Right cardiac atrium (tissue), 5 donors: Measurements from ENCODE around the gene PRMT7. TPM values are rescaled to one million over a fixed set of nuclear protein-coding genes. Genes with fewer than 3 reads are reported as not detected.

Experiments used
- ATAC-seq, 2 donors: fragments of 200-7000 bp; cut with Tn5 transposase; one replicate each; pipeline versions ENCODE4 v1.8.0 to v1.9.1; 2020; ENCODE audit warnings: moderate library complexity in 2 of 2, mild to moderate bottlenecking in 1 of 2
- DNase-seq, 3 donors: peaks; one replicate each; pipeline ENCODE4 v3.0.0-alpha.2; 2020
- H3K27ac ChIP-seq: one replicate; pipeline ENCODE4 v1.5.1; 2013; ENCODE audit warnings: mild to moderate bottlenecking, low read length, control low read depth, moderate library complexity
- H3K27me3 ChIP-seq: one replicate; pipeline ENCODE4 v1.6.1; 2013; ENCODE audit not compliant: control insufficient read depth, insufficient read depth
- H3K4me1 ChIP-seq: one replicate; pipeline ENCODE4 v1.6.1; 2013; ENCODE audit warnings: low read length; ENCODE audit not compliant: control insufficient read depth, insufficient read depth
- H3K4me3 ChIP-seq: one replicate; pipeline ENCODE4 v1.5.1; 2013; ENCODE audit warnings: low read length, control low read depth
- H3K9me3 ChIP-seq: one replicate; pipeline ENCODE4 v1.6.1; 2013; ENCODE audit warnings: low read length; ENCODE audit not compliant: control insufficient read depth
- WGBS: extraction: QIAGEN DNeasy Blood & Tissue Kit; methylation state at CpG from one replicate; pipeline ENCODE4 v1.1.7; 2013; 5-methylcytosine and 5-hydroxymethylcytosine counted together
- intact Hi-C, 4 donors: fragments of 100-400 bp; cut with DNase I; formaldehyde crosslinking; loops; one replicate each; pipeline versions ENCODE4 v1.11.0 to v1.14.0; 2022 to 2023
- polyA plus RNA-seq: library from polyadenylated mRNA; stranded (reverse); fragments of 200-250 nt; gene quantifications from one replicate; pipeline ENCODE4 v1.2.3, GENCODE V29; 2013
- total RNA-seq, 4 donors: library from RNA; stranded (reverse); fragmentation: NEBNext Ultra II Directional; extraction: Animal tissue kit (Norgen Biotek cat#: 25700); gene quantifications; one replicate each; pipeline ENCODE4 v1.2.1, GENCODE V29; 2021
- donor health status: healthy with polysubstance abuse.
- donor health status: DM: no; HTN: yes; CAD: no.
- donor health status: DM: no; HTN: no; CAD: no.
- donor health status: DM: no; HTN: yes; CAD: no; lungs with severe emphysema.
- donor health status: DM: yes; HTN: yes; CAD: no.

Gene PRMT7
- total and polyA plus RNA-seq, 5 donors = 20.8 to 34.7 (median 34.5) TPM

GRCh38 chr16:68373528-68374245 lies 62.9 kb downstream of the PRMT7 start:
- ATAC-seq (no peak), DNase-seq (peak in 1 of 3 donors; percentile 46)
- intact Hi-C loops = no loop called here
- H3K27ac ChIP-seq = no peak overlapping the region
- no peaks in the 10 kb centered on the region for H3K9me3 ChIP-seq
- no peaks in the 10 kb centered on the region for H3K27me3 ChIP-seq
- H3K4me1 ChIP-seq = no peaks in the 10 kb centered on the region
- no peak overlapping the region for H3K4me3 ChIP-seq
- 77% methylated on average over 18 of the region's 18 CpGs for WGBS

GRCh38 chr16:68374246-68374805 lies 63.5 kb downstream of the PRMT7 start:
- Histone ChIP-seq H3K4me1 (no peaks in the 10 kb centered on the region), H3K27ac (no peak overlapping the region), H3K27me3 (no peaks in the 10 kb centered on the region), H3K9me3 (no peaks in the 10 kb centered on the region), H3K4me3 (no peak overlapping the region)
- intact Hi-C loops = no loop called here
- DNase-seq (peak in 1 of 3 donors; percentile 29), ATAC-seq (no peak)
- 71% methylated on average over 10 of the region's 10 CpGs for WGBS

GRCh38 chr16:68374961-68375660 lies 64.3 kb downstream of the PRMT7 start:
- intact Hi-C loops = no loop called here
- 80% methylated on average over 9 of the region's 9 CpGs for WGBS

GRCh38 chr16:68375801-68376536 lies 65.2 kb downstream of the PRMT7 start:
- no peak for DNase-seq

More at GRCh38 chr16:68374961-68375660, 64.3 kb downstream of the PRMT7 start:
- Histone ChIP-seq H3K9me3 (no peaks in the 10 kb centered on the region), H3K27me3 (no peaks in the 10 kb centered on the region), H3K4me3 (no peak overlapping the region), H3K4me1 (no peaks in the 10 kb centered on the region), H3K27ac (no peak overlapping the region)
- ATAC-seq = no peak
- DNase-seq = peak in 1 of 3 donors; percentile 18

GRCh38 chr16:68376590-68376989 lies 65.8 kb downstream of the PRMT7 start:
- Histone ChIP-seq H3K9me3 (no peaks in the 10 kb centered on the region), H3K4me1 (no peaks in the 10 kb centered on the region), H3K27ac (no peak overlapping the region), H3K4me3 (no peak overlapping the region), H3K27me3 (no peaks in the 10 kb centered on the region)
- DNase-seq (no peak), ATAC-seq (no peak)
- 91% methylated on average over 6 of the region's 6 CpGs for WGBS
- intact Hi-C loops = no loop called here

More at GRCh38 chr16:68375801-68376536, 65.2 kb downstream of the PRMT7 start:
- H3K4me1 ChIP-seq = no peaks in the 10 kb centered on the region
- WGBS = 95% methylated on average over 11 of the region's 11 CpGs
- H3K4me3 ChIP-seq = no peak overlapping the region
- H3K27ac ChIP-seq = no peak overlapping the region
- ATAC-seq = no peak
- intact Hi-C loops = no loop called here
- no peaks in the 10 kb centered on the region for H3K27me3 ChIP-seq
- no peaks in the 10 kb centered on the region for H3K9me3 ChIP-seq

DNA sequence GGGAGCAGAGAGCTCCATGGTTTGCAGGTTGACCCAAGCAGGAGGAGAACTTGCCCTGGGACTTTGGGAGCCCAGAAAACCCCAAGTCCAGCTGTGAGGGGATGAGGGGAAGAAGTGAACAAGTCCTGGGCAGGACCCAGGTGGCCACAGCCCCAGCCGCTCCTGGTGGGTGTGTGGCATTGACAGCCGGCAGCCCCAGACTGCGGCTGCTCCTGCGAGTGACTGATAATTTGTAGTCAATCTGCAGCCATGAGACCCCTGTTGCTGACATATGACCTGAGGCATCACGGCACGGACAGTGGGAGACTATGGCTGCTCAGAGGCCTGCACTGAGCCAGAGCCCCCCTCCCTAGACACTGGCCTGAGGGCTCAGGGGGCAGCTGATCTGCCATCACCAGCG lies 66.4 kb downstream of the PRMT7 start:
- intact Hi-C loops = no loop called here
- no peak for DNase-seq
- no peak overlapping the region for H3K4me3 ChIP-seq
- WGBS = 91% methylated on average over 7 of the region's 7 CpGs
- H3K4me1 ChIP-seq = no peaks in the 10 kb centered on the region
- no peaks in the 10 kb centered on the region for H3K9me3 ChIP-seq
- no peak for ATAC-seq
- H3K27me3 ChIP-seq = no peaks in the 10 kb centered on the region
- no peak overlapping the region for H3K27ac ChIP-seq

- Histone ChIP-seq H3K9me3 (no peaks in the 10 kb centered on the region), H3K27me3 (no peaks in the 10 kb centered on the region), H3K4me3 (no peak overlapping the region), H3K27ac (no peak overlapping the region), H3K4me1 (no peaks in the 10 kb centered on the region)
- peak in 1 of 2 donors; percentile 42 for ATAC-seq
- intact Hi-C loops = no loop called here
- 65% methylated on average over 11 of the region's 11 CpGs for WGBS
- no peak for DNase-seq
These were observed 67.0 kb downstream of the PRMT7 start for GRCh38 chr16:68377667-68378393.

DNA sequence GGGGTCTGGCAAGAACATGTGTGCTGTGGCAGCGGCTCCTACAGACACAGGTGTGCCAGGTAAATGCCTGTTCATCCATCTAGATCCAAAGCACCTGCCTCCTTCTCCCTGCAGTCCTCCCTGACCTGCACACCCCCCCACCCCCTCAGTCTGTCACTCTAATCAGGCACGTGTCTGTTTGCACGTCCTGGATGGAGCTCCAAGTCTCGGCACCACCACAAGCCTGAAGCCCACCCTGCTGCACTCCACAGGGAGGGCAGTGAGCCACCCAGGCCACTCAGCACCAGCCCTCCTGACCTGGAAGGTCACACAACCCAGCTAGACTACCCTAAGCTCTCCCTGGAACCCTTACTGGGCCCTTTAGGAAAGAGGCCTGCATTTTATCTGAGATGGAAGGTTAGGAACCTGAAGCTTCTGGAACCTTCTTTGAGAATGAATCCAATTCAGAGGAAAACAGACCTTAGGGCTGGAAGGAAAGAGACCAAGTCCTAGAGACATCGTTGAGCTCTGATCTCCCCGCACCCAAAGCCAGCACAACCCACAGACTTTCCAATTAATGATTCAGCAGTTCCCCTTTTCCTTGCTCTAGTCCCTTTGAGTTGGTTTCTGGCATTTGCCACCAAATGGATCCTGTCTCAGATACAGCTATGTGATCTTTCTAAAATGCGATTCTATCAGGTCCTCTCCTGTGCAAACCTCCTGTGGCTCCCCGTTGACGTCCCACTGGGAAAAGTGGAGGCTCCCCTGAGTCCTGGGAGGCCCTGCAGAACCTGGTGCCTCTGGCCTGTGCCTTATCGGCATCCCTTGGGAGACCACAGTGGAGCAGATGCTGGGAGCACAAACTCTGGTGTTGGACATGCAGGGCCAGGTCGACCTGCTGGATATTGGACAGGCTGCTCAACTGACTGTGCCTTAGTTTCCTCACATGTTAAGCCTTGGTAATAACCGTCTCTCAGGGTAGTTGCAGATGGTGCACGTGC lies 67.9 kb downstream of the PRMT7 start:
- DNase-seq (no peak), ATAC-seq (no peak)
- intact Hi-C loops = no loop called here
- Histone ChIP-seq H3K27me3 (no peaks in the 10 kb centered on the region), H3K9me3 (no peaks in the 10 kb centered on the region), H3K27ac (no peak overlapping the region), H3K4me1 (no peaks in the 10 kb centered on the region), H3K4me3 (no peak overlapping the region)
- 76% methylated on average over 13 of the region's 13 CpGs for WGBS

DNA sequence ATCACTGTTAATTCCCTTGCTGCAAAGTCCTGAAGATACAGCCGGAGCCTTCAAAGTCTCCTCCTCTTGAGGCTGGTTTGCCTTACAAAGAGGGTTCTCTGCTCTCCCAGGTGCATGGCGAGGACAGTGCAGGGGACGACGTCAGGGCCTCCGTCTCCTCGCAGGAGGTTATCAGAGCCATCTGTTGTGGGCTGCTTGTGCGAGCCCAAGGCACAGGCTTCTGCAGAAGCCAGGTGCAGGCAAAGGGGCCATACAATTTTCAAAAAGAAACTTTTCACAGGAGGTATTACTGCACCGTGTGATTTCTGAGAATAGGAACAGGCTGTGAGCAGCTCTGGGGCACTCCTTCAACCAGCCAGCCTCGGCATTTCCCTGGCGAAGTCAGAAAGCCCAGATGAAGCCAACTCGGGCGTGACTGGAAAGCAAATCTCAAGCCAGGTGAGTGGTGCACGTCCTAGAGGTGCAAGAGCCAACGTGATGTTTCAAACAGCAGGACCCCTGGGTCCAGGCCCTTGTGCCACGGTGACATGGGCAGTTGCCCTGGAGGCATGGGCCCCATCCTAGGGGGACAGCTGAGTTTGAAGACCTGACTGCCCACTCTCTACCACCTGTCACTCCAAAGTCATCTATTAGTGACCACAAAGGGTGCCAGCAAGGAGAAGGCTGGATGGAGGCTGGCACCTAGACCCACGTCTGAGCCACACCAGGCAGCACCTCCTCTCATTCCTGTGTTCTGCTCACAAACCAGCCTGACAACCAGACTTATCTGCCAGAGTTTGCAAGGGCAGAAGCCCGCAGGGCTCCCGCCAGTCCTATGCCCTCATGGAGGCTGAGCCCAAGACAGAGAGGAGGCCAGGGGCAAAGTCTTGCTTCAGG lies 68.9 kb downstream of the PRMT7 start:
- no peak for DNase-seq

More for the DNA sequence above, 68.9 kb downstream of the PRMT7 start:
- Histone ChIP-seq H3K27ac (no peak overlapping the region), H3K9me3 (no peaks in the 10 kb centered on the region), H3K4me1 (peaks cover 3% of the 10 kb centered on the region), H3K4me3 (no peak overlapping the region), H3K27me3 (no peaks in the 10 kb centered on the region)
- 79% methylated on average over 18 of the region's 18 CpGs for WGBS
- no peak for ATAC-seq
- intact Hi-C loops = no loop called here
